Psoas muscle (tissue), 8 donors: Measurements from ENCODE around the gene TFDP3. TPM values are rescaled to one million over a fixed set of nuclear protein-coding genes. Genes with fewer than 3 reads are reported as not detected.

Source experiments
- ATAC-seq, 4 donors: fragments of 200-7000 bp; cut with Tn5 transposase; one replicate each; pipeline ENCODE4 v1.9.1; 2020; ENCODE audit warnings: moderate library complexity in 3 of 4, mild to moderate bottlenecking in 2 of 4
- DNase-seq, 2 donors: peaks; one replicate each; pipeline ENCODE4 v3.0.0-alpha.2; 2020
- H3K27ac ChIP-seq: fragments of 200-600 bp; one replicate; pipeline ENCODE4 v1.8.0; 2022
- H3K27me3 ChIP-seq, 3 donors: fragments of 200-600 bp in 1 of 3; one replicate each; pipeline versions ENCODE4 v1.6.1 to v1.8.0; 2013 to 2022; ENCODE audit warnings: low read length in 2 of 3, mild to moderate bottlenecking in 2 of 3, moderate library complexity in 1 of 3; ENCODE audit not compliant: insufficient read depth in 3 of 3
- H3K36me3 ChIP-seq, 2 donors: fragments of 200-600 bp in 1 of 2; one replicate each; pipeline versions ENCODE4 v1.6.1 to v1.8.0; 2013 to 2022; ENCODE audit warnings: low read depth in 1 of 2, mild to moderate bottlenecking in 1 of 2, moderate library complexity in 1 of 2; ENCODE audit not compliant: insufficient read depth in 1 of 2
- H3K4me1 ChIP-seq: fragments of 200-600 bp; one replicate; pipeline ENCODE4 v1.8.0; 2022
- H3K4me3 ChIP-seq: fragments of 200-600 bp; one replicate; pipeline ENCODE4 v1.8.0; 2022; ENCODE audit warnings: mild to moderate bottlenecking
- H3K9me3 ChIP-seq: fragments of 200-600 bp; one replicate; pipeline ENCODE4 v1.8.0; 2022
- CTCF ChIP-seq: fragments of 200-600 bp; IDR thresholded peaks from one replicate; pipeline ENCODE4 v1.8.0; 2022; ENCODE audit warnings: antibody characterized with exemption
- WGBS, 3 donors: extraction: QIAGEN DNeasy Blood & Tissue Kit; methylation state at CpG; one replicate each; pipeline versions ENCODE4 v1.1.6 to v1.1.7; 2013; 5-methylcytosine and 5-hydroxymethylcytosine counted together
- intact Hi-C, 2 donors: fragments of 100-400 bp; cut with DNase I; formaldehyde crosslinking; loops; one replicate each; pipeline versions ENCODE4 v1.11.0 to v1.14.2; 2022
- polyA plus RNA-seq, 3 donors: library from polyadenylated mRNA; stranded (reverse); fragments of 200-250 nt; gene quantifications; one replicate each; pipeline ENCODE4 v1.2.3, GENCODE V29; 2013
- total RNA-seq, 4 donors: library from RNA; stranded (reverse); fragmentation: NEBNext Ultra II Directional in 2 of 4; extraction: Animal tissue kit (Norgen Biotek cat#: 25700) in 2 of 4; gene quantifications; one replicate each; pipeline versions ENCODE4 v1.2.1 to v1.2.4, GENCODE V29; 2021 to 2023
- donor health status: healthy with polysubstance abuse.
- donor health status: DM: no; HTN: no; CAD: no; lungs with moderate emphysema.
- donor health status: Bipolar disorder and iron deficiency.
- donor health status: healthy.
- donor health status: DM: yes; HTN: yes; CAD: no.
- donor health status: DM: no; HTN: no; CAD: no.
- donor health status: DM: no; HTN: no; CAD: no.
- donor health status: DM: yes; HTN: yes; CAD: no.

Gene TFDP3
- total and polyA plus RNA-seq, 7 donors: not detected

DNA sequence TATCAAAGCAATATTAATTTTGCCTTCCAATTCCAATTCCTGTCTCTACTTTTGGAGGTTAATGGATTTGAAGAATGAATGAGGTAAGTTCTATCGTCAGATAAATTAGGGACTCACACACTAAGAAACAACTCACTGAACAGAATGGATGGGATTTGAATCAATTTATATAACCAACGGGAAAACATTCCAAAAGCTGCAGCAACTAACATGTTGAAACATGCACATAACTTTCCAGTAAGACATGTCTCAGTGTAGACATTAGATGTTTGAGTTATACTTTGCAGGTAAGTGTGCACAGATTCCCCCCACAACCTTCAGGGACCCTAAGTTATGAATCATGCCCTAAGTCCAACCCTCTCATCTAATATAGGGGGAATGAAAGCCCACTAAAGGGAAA is 34.3 kb downstream of the TFDP3 start:
- TF ChIP-seq CTCF: no peak
- 60 to 80% (median 69%) methylated on average over 2 of the region's 2 CpGs for WGBS, 3 donors
- Histone ChIP-seq H3K27me3 (peaks cover 0 to 10% (median 0%) of the 10 kb centered on the region in 3 donors), H3K4me1 (no peaks in the 10 kb centered on the region), H3K36me3 (no peaks in the 10 kb centered on the region), H3K4me3 (no peak overlapping the region), H3K9me3 (no peaks in the 10 kb centered on the region), H3K27ac (no peak overlapping the region)
- DNase-seq (no peak), ATAC-seq (no peak)
- intact Hi-C loops: no loop called here

GRCh38 chrX:133179500-133179899 is 38.7 kb downstream of the TFDP3 start:
- intact Hi-C loops: loop anchor here in 1 of 2 donors (10.0 kb wide), 1 partner anchor 545 kb away; no protein-coding TSS in a partner anchor
- H3K4me3 ChIP-seq: no peak overlapping the region
- WGBS, 3 donors: 38 to 93% (median 88%) methylated on average over 2 to 3 of the region's 3 CpGs
- H3K9me3 ChIP-seq: no peaks in the 10 kb centered on the region
- no peak overlapping the region for H3K27ac ChIP-seq
- no peaks in the 10 kb centered on the region for H3K4me1 ChIP-seq
- H3K36me3 ChIP-seq: no peaks in the 10 kb centered on the region
- H3K27me3 ChIP-seq: peaks cover 0 to 10% (median 0%) of the 10 kb centered on the region in 3 donors
- ATAC-seq (no peak), DNase-seq (no peak)
- TF ChIP-seq CTCF: no peak

DNA sequence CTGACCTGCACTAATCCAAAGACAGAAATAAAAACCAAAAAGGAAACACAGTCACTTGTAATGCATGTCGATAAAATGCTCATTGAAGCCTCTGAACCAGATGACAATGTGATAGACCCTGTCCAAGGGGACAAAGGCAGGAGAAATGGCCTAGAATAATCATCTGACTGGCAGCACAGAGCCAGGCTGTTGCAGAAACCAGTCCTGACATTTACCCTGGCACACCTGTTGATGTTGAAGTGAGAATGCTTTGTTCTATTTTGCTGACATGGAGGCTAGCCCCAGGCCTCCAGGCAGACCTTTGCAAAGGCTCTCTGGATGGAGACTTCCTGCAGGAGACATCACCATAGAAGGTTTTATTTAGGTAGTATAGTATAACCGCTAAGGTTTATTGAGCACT is 41.0 kb downstream of the TFDP3 start:
- DNase-seq: no peak
- intact Hi-C loops: loop anchor here in 1 of 2 donors (10.0 kb wide), 1 partner anchor 542 kb away; no protein-coding TSS in a partner anchor
- WGBS, 3 donors: 54 to 86% (median 80%) methylated on average over 2 of the region's 2 CpGs

GRCh38 chrX:133175605-133176004 is 42.5 kb downstream of the TFDP3 start:
- no peak for TF ChIP-seq CTCF
- no peaks in the 10 kb centered on the region for H3K27me3 ChIP-seq
- H3K9me3 ChIP-seq: no peaks in the 10 kb centered on the region
- DNase-seq (no peak), ATAC-seq (no peak)
- intact Hi-C loops: loop anchor here in 1 of 2 donors (10.0 kb wide), 1 partner anchor 541 kb away; no protein-coding TSS in a partner anchor
- no peak overlapping the region for H3K4me3 ChIP-seq
- no peaks in the 10 kb centered on the region for H3K36me3 ChIP-seq
- no peak overlapping the region for H3K27ac ChIP-seq
- H3K4me1 ChIP-seq: no peaks in the 10 kb centered on the region
- WGBS, 3 donors: 69 to 100% (median 93%) methylated on average over 2 of the region's 2 CpGs

More for the DNA sequence above, 41.0 kb downstream of the TFDP3 start:
- no peak for ATAC-seq
- H3K9me3 ChIP-seq: no peaks in the 10 kb centered on the region
- TF ChIP-seq CTCF: no peak
- no peaks in the 10 kb centered on the region for H3K4me1 ChIP-seq
- H3K36me3 ChIP-seq: no peaks in the 10 kb centered on the region
- no peak overlapping the region for H3K27ac ChIP-seq
- H3K4me3 ChIP-seq: no peak overlapping the region
- peaks cover 0 to 4% (median 0%) of the 10 kb centered on the region in 3 donors for H3K27me3 ChIP-seq

- H3K4me1 ChIP-seq: no peaks in the 10 kb centered on the region
- no peaks in the 10 kb centered on the region for H3K9me3 ChIP-seq
- no peaks in the 10 kb centered on the region for H3K36me3 ChIP-seq
- ATAC-seq (no peak), DNase-seq (no peak)
- H3K27me3 ChIP-seq: no peaks in the 10 kb centered on the region
- intact Hi-C loops: loop anchor here in 1 of 2 donors (10.0 kb wide), 1 partner anchor 540 kb away; no protein-coding TSS in a partner anchor
- no peak for TF ChIP-seq CTCF
- no peak overlapping the region for H3K27ac ChIP-seq
- WGBS, 3 donors: 87 to 93% (median 92%) methylated on average over 2 of the region's 2 CpGs
- H3K4me3 ChIP-seq: no peak overlapping the region
Measured at GRCh38 chrX:133175162-133175561, 43.0 kb downstream of the TFDP3 start.
